IPS-NIHi7 (cell line): ENCODE data around the gene SOCS3.

Experiments
- DNase-seq: peaks from one replicate; pipeline ENCODE4 v3.0.0; 2012; ENCODE audit warnings: mixed read lengths; ENCODE audit errors: extremely low spot score

SOCS3 gene

DNA sequence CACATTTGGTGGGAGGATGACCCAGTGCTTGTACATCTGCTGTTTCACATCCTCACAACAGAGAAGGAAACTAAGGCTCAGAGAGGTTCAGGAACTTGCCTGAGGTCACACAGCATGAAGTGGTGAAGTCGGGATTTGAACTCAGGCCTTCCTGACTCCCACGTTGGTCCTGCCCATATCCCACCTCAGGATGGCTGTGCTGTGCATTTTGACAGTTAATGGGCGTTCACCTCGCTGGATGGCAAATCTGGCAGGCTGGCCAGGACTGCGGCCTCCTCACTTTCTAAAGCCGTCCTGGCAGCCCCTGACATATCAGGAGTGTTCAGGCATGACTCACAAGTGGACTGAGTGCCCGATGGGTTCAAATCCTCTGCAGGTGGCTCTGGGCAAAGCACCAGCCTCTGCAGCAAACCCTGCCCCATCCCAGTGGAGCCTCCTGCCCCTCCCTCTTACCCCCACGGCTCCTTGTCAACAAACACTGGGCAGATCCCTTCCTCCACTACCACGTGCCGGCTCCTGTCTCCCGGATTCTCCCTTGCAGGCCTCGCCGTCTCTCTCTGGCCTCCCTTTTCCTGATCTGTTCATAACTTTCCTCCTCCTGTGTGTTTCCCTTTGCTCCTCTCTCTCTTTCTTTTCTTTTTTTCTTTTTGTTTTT is 29.2 kb downstream of the SOCS3 start:
- no peak for DNase-seq

DNA sequence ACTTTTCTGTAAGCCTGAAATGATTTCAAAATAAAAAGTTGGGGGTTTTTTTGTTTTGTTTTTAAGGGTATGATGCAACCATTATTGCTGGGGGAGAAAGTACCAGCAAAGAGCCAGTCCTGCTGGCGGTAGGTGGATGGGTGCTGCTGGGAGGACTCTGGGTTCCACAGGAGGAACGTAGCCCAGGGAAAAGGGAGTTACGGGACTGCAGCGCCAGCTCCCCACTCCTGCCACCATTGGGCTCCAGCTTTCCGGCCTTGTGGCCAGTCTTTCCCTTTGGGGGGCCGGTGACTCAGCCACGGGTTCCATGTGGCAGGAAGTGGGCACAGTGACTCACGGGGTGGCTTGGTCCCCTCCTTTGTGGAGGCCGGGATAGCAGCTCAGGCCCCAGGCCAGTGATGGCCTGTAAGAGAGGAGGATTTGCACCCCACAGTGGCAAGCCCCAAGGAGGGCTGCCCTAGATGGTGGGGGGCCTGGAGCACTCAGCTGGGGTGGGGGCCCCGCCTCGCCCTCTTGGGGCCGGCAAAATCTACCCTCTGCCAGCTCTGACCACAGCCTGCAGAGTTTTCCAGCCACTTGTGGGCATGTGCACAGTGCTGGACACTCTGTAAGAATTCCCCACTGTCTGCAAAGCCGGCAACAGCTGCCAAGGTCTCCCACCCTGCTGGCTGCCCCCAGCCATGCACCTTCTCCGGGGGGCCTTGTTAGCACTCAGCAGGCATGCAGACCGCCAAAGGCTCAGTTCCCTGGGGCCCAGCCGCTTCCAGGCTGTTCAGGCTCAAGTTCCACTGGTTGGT is 30.4 kb downstream of the SOCS3 start:
- no peak for DNase-seq

DNA sequence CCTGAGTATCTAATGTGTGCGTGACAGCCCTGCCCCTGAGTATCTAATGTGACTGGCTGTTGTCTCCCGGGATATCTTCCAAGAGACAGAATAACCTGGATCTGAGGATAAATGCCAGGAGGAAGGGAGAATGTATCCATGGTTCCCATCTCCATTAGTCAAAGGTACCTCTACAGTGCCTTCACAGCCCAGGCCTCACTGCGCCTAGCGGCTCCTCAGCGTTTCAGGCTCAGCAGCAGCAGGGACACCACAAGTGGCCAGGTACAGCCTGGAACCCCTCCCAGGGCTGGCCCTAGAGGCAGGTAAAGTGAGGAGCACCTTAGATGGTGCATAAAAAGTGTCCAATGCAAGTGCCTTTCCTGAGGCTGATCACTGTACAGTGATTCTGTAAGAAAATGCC is 32.0 kb downstream of the SOCS3 start:
- no peak for DNase-seq

DNA sequence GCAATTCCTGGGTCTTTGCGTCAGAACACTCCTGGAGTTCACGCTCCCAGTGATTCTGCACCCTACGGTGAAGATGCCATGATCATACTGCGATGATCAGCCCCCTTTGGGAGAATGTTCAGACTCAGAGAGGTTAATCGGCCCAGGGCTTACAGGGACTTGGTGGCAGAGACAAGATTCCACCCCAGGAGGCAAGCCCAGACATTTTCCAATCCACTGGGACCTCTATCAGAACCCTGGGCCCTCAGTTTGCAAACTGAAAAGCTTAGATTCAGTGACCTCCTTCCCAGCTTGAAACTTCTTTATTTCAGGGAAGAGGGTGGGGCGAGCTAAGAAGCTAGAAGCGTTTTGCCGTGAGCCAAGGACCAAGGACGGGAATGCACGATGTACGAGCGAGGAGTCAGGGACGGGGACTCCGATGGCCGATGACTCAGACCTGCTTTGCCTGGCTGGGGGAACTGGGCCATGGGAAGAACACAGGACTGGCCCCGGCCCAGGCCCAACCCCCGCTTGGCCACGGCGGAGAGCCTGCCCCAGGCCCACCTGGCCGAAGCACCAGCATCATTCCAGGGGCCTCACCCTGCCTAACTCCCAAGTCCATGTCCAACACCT is 34.7 kb downstream of the SOCS3 start:
- DNase-seq = peak; percentile 54

DNA sequence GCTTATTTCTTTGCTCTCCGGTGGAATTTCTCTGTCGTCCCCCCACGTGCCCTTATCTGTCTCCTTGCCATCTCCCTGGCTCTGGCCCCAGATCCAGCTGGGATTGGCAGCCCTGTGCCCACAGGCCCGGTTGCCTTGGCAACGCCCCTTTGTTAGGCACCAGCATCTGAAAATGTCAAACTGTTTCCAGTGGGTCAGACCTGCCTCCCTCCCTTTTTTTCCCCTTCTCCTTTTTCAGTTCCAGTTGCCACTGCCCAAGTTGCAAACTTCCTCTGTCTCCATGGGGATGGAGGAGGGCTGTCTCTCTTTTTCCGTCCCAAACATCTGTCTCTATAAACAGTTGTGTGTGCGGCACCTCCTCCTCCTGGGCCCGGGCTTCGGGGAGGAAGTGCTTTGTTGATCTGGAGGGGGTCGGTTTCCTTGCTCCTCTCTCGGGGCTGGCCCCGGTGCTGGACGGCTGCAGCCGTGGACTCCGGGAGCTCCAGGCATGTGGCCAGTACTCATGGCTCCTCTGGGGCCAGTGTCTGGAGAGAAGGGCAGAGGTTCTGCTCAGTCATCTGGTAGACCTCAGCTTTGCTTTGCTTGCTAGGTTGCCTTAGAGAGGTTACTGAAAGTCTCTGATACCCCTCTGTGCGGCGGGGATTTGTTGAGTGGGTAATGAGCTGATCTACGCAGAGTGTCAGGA is 35.3 kb downstream of the SOCS3 start:
- peak; percentile 60 for DNase-seq

DNA sequence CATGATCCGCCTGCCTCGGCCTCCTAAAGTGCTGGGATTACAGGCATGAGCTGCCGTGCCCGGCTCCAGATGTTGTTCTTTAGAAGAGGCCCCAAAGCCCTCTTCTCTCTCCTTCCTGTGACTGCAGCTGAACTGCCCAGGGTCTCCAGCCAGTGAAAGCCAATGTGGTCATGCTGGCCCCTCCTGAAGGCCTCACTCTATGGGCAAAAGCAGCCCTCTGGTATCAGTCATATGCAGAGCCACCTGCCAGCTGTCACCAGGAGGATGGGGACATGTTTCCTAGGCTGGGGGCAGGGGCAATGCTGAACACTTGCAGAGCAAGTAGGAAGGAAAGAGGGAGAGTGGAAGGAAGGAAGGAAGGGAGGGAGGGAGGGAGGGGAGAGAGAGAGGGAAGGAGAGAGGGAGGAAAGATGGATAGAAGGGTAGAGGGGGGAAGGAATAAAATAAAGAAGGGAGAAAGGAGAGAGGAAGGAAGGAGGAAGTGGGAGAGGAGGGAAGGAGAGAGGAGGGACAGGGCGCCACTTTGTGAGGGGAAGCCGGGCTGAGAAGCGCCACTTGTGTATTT is 36.0 kb downstream of the SOCS3 start:
- no peak for DNase-seq

DNA sequence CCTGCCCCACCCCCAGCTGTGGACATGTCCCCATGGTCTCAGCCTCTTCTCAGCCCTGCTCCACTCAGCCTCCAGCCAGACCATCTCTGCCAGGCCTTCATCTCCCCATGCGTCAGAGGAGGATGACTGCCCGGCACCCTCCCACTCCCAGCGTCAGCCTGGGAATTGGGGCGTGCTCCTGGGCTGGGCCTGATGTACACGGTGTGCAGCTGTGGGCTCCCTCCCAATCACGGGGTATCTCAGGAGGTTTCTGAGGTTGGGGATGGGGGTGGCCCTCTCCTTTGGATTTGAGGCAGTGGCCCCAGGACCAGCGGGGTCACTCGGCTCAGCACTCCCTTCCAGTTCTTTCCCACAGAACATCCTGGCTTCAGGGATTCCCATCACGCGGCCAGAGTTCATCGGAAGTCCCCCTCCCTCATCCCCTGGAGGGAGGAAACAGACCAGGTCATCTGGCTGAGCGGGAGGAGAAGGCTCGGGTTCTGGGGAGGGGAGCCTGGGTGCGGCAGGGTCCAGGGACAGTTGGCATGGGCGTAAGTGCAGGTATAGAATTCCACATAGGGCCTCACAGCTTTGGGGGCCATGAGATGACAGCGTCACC is 36.9 kb downstream of the SOCS3 start:
- no peak for DNase-seq

DNA sequence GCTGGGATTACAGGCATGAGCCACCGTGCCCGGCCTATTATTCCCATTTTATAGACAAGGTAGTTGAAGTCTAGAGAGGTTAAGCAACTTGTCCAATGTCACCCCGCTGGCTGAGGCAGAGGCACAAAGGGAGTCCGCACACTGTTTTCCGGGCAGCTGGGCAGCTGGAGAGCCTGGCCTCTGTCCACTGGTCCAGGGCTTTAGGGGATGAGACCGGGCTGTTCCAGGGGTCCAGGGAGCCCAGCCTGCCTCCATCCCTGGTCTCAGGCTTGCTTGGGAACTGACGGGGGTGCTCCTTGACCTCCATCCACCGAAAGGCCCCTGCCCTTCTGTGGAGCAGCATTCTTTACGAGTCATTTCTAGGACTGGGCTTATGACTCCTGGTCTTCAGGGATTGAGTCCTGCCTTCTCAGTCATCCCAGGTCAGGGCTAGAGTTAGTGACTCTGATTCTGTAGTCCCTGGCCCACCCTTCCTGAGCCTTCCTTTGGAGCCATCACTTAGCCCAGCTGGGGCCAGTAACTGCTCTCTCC is 37.5 kb downstream of the SOCS3 start:
- no peak for DNase-seq

DNA sequence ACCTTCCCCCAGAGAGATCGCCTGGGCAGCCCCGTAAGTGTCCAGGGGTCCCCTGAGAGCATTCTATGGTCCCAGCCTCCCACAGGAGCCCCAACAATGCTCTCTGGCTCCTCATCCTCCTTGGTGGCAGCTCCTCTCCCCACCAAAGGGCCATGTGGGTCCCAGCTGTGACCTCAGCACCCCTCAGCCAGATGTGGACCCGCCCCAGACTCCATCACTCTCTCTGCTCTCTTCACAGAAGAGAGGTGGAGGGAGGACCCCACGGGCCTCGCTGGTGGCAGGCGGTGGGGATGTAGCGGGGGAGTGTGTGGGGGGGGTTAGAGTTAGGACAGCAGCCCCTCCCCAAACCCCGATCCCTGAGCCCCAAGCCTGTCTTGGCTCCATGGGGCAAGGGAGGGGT is 41.0 kb downstream of the SOCS3 start:
- no peak for DNase-seq

DNA sequence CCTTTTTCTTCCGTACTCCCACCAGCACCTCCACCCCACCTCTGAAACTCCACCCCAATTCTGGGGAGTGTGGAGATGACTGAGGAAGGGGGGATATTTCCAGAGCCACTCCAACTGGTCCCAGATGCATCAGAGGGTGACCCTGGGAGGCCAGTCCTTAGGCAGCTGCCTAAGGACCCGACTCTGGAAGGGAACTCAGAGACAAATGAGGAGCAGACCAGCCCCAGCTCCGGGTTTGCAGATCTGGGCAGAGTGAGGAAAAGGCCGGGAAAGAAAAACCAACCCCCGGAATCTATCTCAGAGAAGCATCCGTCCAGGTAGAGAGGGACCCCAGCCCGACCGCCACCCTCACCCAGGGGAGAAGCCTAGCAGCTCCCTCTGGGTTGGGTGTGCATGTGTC is 41.5 kb downstream of the SOCS3 start:
- DNase-seq = no peak

DNA sequence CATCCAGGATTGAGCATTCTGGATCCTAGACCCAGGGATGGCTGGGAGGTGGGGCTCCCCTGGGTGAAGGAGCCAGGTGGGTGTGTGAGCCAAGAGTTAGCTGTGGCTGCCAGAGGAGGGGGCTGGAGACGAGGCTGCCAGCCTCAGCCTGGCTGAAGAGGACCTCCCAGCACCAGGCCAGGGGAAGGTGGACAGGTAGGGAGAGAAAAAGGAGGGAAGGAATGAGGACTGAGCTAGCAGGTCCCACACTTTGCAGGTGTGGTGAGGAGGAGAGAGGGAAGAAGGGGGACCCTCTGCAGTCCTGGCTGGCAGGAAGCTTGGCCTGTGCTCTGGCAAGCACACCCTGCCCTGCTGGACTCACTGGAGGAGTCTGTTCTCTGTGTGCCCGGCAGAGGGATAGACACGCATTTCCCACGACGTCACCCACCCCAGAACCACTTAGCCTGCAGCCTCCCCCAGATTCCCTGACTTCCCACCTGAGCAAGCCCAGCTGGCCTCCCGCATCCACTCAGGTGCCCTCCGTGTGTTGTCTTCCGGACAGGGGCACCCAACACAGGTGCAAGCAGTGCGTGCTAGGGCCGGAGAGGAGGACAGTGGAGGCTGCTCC is 42.0 kb downstream of the SOCS3 start:
- no peak for DNase-seq

DNA sequence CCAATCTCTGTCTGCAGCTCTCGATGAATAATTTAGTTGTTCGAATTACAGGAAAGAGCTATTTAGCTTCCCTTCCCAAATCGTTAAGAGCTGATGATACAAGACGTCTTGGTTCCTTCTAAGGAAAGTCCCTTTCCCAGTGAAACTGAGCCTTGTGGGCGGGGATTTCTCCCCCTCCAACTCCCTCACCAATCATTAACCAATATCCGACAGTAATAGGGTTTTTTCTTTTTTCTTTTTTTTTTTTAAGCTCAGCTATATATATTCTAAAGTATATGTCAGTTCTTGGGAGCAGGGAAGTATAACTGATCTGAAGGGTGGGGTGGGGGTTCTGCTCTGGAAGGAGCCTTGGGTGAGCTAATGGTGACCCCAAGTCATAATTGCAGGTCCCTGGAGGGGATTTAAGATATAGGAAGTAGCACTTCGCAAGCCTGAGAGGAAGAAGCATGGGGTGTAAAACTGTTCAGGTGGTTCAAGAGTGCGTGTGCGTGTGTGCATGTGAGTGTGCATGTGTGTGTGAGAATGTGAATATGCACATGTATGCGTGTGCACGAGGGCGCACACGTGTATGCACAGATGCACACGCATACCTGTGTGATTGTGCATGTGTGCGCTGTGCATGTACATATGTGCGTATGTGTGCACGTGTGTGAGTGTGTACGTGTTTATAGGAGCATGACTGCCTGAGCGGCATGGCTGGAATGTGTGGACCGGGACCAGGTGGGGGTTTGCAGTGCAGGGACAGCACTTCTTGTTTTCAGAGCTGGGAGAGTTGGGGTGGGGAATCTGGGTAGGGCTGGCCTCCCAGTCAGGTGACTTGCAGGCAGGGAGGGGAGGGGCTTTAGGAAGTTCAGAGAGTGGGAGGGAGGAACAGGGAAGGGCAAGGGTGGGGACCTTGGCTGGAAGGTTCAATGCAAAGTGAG is 42.7 kb downstream of the SOCS3 start:
- peak; percentile 90 for DNase-seq

DNA sequence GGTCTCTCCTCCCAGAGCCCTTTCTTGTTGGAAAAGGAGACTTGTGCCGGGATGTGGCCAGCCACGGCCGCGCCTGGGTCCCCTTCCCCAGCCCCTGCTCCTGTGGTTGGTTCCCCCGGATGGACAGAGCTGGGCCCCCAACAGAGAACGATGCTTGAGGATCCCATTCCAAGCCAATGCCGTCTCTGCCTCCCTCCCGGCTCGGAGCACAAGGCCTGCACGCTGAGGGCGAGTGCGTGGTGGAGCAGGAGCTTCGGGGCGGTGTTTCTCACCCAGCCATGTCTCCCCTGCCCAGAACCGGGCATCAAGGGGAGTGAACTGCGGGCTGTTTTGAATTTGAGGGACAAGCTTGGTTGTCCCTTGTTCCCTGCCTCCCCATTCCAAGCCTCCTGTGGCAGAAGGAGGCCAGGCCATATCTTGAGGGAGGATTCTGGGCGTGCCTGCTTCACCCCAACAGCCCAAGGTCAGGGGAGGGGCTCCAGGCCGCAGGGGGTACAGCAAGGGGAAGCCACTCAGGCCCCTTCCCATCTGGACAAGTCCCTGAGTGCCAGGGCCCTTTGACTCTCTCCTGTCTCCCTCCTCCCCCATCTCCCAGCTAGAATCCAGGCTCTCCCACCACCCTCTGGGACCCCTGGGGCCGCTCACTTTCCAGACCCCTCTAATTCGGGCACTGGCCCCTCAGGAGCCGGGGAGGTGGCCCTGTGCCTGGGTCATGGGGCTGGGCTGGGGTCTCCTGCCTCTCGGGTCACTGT is 43.6 kb downstream of the SOCS3 start:
- no peak for DNase-seq

DNA sequence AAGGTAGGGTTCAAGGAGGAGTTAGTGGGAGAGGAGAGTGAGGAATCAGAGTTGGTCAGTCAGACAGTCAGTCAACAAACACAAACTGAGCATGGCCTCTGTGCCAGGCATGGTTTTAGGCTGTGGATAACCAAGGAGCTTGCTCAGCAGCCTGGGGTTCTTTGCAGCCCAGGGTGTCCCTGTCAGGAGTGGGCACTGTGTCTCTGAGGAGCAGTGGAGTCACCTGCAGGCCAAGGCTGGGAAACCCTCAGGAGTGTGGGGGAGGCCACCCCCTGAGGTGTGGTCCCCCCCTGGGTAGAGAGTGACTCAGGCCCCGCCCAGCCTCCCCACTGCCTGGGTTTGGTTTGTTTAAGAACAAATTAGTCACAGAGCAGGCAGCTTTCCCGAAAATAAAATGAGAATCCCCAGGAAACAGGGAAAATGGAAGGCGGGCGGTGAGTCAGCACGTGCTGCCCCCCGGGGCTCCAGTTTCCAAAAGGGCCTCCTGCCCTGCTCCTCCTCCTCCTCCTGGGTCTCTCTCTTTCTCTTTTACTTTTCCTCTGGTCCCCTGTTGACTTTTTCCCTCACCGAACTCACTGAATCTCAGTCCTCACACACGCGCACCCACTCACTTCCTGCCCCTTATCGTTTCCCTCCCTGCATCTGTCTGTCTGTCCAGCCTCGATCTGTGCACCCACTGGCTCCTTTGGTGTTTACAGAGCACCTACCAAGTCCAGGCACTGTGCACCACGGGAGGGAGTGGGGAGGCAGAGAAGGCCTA is 44.3 kb downstream of the SOCS3 start:
- peak; percentile 58 for DNase-seq

DNA sequence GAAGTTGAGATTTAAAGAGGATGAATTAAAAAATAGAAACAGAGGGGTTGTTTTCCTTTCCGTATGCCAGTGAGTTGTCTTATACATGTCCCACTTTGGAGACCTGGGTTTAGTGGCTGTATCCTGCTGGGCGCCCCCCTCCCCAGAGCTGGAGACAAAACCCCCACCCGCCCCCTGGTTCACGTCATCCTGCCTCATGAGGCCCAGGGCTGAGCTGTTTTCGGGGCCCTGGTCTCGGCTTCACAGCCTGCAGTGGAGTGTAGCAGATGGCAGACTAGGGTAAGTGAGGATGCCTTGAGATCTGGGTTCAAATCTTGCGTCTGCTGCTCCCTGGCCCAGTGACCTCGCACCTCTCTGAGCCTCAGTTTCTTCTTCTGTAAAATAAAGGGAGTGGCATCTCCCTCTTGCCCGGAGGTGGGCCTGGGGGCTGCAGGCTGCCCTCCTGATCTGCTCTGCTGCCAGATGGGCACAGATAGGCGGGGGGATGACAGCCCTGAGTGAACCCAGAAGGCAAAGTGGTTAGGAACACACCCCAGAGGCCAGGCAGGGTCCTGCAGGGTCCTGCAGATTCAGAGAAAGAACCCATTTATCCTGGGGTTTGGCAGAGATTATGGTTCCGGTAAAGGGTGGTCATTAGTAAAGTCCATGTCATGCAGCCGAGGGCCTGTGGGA is 45.1 kb downstream of the SOCS3 start:
- no peak for DNase-seq

DNA sequence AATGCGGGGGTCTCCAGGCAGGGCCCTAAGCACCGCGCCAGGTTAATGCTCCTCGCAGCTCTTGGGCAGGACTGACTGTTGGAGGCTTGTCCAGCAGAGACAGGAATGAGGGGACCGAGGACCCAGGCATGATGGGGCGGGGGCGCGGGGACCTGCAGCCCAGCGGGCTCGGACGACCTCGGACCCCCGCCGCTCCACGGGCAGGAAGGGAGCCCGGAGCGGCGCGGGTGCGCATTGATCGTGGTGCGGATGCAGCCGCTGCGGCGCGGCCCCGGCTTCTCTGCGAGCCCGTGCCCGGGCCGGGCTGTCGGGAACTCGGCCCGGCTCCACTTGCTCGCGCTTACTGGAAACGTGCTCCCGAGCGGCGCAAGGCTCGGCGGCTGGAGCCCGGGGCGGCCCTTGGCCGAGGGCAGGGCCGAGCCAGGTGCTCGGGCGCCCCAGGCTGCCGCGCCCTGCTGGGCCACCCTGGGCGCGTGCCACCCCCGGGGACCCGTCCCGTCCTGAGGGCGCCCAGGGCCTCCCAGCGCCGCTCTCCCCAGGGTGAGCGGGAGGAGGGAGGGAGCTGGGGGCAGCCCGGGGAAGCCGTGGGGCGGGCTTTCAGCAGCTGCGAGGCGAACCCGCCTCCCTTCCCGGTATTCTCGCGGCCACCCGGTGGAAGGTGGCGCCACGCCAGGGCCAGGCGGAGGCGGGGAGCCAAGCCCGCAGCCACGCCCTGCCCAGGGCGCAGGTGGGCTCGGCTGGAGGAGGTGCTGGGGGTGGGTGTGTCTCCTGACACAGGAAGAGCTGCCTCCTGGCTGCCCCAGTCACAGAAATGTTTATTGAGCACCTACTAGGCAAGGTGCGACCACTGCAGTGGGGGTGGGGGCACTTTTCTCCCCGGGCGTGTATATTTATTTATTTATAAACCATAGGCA is 45.9 kb downstream of the SOCS3 start:
- DNase-seq = peak; percentile 96
